Stimulated activated CD8-positive, alpha-beta memory T cell treated with anti-CD3 and anti-CD28 coated beads, Interleukin-12 subunit alpha, Interleukin-12 subunit beta, amount 100 ng/mL, for 4 hours (primary cell): ENCODE data around the gene CBARP.
A peak's percentile ranks its signal among the peaks of the same experiment; 100 is the strongest.
"Not testable (repeated sequence)": the region's sequence is repeated elsewhere in the genome, so short reads cannot be mapped to it uniquely, and the experiment has no call there.

Experiments
- DNase-seq: peaks from one replicate; pipeline ENCODE4 v3.0.0-alpha.2; 2020; ENCODE audit warnings: low read depth

Gene CBARP

DNA sequence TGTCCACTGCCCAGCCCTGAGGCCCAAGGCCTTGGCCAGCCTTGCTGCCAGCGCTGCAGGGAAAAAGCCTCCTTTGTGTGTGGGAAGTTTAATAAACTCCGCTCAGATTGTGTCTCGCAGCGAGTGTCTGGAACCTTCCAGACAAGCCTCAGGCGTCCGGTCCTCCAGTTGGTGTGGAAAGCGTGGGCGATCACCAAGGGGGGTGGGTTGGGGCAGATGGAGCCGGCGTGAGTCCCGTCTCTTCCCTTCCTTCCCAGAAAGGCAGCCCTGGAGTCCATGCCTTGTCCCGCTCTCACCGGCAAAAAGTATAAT, 27.6 kb downstream of the CBARP start:
- no peak for DNase-seq

DNA sequence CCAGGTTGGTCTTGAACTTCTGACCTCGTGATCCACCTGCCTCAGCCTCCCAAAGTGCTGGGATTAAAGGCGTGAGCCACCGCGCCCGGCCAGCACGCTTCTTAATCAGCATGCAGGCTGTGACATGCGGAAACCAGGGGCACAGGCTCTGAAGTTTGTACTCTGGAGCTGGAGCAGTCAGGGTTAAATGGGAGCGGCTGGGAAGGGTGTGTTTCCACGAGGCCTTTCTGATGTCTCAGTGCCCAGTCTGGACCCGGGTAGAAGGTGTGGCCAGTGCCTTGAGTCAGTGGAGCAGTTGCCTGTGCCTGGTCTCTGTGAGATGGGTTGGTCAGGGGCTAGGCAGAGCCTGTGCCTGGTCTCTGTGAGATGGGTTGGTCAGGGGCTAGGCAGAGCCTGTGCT, 29.0 kb downstream of the CBARP start:
- not testable (repeated sequence) for DNase-seq

DNA sequence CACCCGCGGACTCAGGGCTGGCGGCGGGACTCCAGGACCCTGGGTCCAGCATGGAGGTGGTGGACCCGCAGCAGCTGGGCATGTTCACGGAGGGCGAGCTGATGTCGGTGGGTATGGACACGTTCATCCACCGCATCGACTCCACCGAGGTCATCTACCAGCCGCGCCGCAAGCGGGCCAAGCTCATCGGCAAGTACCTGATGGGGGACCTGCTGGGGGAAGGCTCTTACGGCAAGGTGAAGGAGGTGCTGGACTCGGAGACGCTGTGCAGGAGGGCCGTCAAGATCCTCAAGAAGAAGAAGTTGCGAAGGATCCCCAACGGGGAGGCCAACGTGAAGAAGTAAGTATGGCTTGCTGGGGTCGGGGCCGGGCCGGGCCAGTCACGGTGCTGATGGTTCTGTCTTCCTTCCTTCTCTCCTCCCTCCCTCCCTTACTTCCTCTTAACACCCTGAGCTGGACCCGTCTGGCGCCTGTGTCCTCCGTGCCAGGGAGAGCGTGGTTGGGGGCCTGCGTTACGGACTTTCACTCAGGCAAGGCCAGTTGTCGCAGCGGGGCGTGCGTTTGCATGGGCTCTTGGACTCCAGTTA, 30.8 kb downstream of the CBARP start:
- no peak for DNase-seq

DNA sequence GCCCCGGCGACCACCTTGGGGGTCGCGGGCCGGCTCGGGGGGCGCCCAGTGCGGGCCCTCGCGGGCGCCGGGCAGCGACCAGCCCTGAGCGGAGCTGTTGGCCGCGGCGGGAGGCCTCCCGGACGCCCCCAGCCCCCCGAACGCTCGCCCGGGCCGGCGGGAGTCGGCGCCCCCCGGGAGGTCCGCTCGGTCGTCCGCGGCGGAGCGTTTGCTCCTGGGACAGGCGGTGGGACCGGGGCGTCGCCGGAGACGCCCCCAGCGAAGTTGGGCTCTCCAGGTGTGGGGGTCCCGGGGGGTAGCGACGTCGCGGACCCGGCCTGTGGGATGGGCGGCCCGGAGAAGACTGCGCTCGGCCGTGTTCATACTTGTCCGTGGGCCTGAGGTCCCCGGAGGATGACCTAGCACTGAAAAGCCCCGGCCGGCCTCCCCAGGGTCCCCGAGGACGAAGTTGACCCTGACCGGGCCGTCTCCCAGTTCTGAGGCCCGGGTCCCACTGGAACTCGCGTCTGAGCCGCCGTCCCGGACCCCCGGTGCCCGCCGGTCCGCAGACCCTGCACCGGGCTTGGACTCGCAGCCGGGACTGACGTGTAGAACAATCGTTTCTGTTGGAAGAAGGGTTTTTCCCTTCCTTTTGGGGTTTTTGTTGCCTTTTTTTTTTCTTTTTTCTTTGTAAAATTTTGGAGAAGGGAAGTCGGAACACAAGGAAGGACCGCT, 31.5 kb downstream of the CBARP start:
- no peak for DNase-seq

DNA sequence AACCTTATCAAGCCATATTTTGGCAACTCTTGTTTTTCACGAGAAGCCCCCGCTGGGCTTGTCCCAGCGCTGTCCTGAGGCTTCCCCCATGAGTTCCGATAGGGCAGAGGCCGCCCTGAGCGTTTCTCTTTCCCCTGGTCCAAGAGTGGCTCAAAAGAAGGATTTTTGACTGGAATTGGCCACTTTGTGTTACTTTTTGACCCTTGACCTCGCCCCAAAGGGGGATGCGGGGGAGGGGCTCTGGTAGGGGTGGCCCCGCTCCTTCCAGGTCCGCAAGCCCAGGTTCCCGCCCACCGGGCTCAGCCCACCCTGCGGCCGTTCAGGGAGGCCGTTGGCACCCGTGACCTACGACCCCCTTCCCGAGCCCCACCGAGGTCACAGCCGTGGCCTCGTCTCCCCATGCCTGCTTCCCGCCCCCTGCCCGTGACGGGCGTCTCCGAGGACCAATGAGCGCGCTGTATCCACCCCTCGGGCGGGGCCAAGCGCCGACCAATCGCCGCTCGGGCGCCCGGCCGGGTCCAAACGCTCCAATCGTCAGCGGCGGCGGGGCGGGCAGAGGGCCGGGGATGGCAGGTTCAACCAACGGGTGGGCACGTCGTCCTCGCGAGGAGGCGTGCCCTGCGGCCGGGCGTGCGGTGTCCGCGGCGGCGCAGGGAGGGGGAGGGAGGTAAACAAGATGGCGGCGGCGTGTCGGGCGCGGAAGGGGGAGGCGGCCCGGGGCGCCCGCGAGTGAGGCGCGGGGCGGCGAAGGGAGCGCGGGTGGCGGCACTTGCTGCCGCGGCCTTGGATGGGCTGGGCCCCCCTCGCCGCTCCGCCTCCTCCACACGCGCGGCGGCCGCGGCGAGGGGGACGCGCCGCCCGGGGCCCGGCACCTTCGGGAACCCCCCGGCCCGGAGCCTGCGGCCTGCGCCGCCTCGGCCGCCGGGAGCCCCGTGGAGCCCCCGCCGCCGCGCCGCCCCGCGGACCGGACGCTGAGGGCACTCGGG, 32.4 kb downstream of the CBARP start, which contains the start of gene STK11:
TSS of gene STK11 (plus strand) at position 665 of the 986 bp plus-strand sequence. CDS start 1,136 bp downstream, outside the sequence.
- peak; percentile 100 for DNase-seq

DNA sequence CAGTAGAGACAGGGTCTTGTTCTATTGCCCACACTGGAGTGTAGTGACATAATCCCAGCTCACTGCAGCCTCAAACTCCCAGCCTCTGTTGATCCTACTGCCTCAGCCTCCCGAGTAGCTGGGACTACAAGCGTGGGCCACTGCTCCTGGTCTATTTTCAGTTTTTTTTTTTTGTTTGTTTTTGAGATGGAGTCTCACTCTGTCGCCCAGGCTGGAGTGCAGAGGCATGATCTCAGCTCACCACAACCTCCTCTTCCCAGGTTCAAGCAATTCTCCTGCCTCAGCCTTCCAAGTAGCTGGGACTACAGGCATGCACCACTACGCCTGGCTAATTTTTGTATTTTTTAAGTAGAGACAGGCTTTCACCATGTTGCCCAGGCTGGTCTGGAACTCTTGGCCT, 37.2 kb downstream of the CBARP start:
- not testable (repeated sequence) for DNase-seq

DNA sequence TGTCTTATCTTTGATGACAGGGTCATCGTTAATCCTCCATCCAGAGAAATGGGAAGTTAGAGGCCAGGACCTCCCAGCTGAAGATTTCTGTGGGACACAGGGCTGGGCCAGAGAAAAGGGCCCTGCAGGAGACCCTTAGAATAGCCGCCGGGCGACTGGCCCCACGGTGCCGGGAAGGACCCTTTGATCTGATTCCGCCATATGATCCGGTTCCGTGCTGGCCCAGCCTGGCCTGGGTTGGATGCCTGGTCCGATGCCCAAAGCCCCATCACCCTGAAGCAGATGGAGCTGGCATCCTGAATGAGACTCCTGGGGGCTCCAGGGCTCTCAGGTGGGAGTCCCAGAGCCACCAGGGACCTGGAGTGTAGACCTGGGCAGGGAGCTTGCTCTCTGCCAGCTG, 38.3 kb downstream of the CBARP start:
- DNase-seq = no peak

DNA sequence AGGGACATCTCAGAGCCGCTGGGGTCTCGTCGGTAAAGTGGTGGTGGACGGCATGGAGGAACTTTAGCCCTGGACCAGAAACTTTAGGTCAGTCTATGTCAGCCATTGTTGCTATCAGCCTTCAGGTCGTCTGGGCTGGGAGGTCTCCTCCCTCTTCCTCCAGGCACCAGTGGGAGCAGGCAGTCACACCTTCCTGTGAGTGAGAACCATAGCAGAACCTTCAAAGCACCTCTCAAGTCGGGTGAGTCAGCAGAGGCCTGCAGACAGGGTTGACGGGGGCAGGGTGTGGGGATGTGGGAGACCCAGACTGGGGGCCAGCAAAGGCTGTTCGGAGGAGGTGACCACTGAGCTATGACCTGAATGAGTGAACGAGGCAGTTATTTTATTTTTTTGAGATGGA, 48.4 kb downstream of the CBARP start:
- no peak for DNase-seq

DNA sequence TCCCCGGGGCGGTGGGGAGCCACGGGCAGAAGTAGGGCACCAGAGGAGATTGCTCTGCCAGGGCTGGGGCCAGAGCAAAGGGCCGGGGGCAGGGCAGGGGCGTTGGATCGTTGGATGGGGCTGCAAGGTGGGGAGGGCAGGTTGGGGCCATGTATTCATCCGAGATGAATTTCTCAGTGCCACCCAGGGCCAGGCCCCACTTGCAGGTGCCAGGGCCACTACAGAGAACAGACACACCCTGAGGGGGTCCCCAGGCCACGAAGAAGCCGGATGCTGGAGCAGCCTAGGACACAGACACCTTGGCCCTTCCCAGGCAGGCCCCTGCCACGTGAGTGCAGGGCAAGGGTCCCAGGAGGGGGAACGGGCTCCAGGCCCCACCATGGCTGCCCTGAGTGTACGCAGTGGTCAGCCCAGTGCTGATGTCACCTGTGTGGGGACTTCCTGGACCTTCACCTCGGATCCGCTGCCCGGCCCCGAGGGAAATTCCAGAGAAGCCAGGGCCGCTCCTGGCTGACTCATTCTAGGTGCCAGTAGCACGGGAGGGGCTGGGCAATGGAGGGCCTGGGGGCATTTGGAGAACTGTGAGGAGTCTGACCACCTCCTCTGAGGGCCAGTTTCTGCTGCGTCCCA, 54.1 kb downstream of the CBARP start:
- DNase-seq = no peak

DNA sequence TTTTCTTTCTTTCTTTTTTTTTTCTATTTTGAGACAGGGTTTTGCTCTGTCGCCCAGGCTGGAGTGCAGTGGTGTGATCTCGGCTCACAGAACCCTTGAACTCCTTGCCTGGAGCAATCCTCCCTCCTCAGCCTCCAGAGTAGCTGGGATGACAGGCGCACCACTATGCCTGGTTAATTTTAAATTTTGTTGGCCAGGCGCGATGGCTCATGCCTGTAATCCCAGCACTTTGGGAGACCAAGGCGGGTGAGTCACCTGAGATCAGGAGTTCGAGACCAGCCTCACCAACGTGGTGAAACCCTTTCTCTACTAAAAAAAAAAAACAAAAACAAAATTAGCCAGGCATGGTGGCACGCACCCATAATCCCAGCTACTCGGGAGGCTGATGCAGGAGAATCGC, 55.1 kb downstream of the CBARP start:
- no peak for DNase-seq

DNA sequence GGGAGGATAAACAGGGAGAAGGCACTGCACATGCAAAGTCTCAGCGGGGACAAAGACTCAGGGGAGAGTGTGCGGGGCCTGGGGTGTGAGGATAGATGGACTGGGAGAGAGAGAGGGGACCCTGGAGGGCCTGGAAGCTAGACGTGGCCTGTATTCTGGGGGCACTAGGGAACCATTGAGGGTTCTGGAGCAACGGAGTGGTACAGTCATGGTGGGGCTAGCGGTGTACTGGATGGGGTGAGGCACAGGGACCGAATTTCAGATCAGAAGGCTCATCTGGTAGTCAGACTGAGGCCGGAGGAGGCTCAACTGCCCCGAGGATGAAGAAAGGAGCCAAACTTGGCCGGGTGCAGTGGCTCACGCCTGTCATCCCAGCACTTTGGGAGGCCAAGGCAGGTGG, 55.7 kb downstream of the CBARP start:
- DNase-seq = no peak

DNA sequence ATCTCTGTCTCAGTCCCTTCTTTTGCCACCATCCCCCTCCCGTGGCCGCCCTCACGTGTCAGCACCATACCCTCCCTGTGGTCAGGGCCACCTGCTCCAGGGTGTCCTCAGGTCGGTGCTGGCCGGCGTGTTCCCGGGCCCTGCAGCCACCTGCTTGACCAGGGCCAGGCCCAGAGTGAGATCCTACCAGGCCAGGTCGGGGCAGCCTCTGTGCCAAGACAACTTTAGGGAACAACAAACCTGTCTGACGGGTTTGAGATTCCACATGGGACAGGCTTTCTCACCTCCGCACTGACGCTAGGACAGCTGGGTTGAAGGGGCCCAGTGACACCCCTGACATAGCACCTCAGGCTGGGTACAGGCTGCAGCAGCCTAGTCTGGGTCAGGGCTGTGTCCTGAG, 56.2 kb downstream of the CBARP start:
- no peak for DNase-seq
